Keratinocyte (primary cell): Measurements from ENCODE around the gene CKAP4.

Experiments used
- CTCF ChIP-seq, 3 experiments: IDR thresholded peaks in 1 of 3; conservative IDR thresholded peaks in 1 of 3; optimal IDR thresholded peaks in 1 of 3; 2 replicates in 2 of 3; 3 replicates in 1 of 3; pipeline versions ENCODE3 to v1.5.1; 2011; ENCODE audit warnings: low read length in 3 of 3, mild to moderate bottlenecking in 3 of 3, moderate library complexity in 2 of 3, control low read depth in 1 of 3, inconsistent platforms in 1 of 3; ENCODE audit not compliant: insufficient read depth in 2 of 3; ENCODE audit errors: extremely low read depth in 1 of 3
- EZH2 ChIP-seq: IDR thresholded peaks from one replicate; pipeline ENCODE4 v1.6.1; 2012; ENCODE audit warnings: inconsistent platforms, mild to moderate bottlenecking, low read length, moderate library complexity

- TF ChIP-seq CTCF (optimal IDR thresholded peaks at IDR 0.05 in 1 of 3, IDR thresholded peaks at IDR 0.05 in 1 of 3, conservative IDR thresholded peaks at IDR 0.05 in 1 of 3; ENCODE audit: extremely low read depth in 1 of 3, insufficient read depth in 2 of 3, low read length in 3 of 3) (no peak), EZH2 (no peak)
Observed at GRCh38 chr12:106274012-106274411, 26.2 kb upstream of the CKAP4 start.
